ENCODE results near the gene H1-8.
"Not testable (repeated sequence)": the region's sequence is repeated elsewhere in the genome, so short reads cannot be mapped to it uniquely, and the experiment has no call there.

H1-8 gene

DNA sequence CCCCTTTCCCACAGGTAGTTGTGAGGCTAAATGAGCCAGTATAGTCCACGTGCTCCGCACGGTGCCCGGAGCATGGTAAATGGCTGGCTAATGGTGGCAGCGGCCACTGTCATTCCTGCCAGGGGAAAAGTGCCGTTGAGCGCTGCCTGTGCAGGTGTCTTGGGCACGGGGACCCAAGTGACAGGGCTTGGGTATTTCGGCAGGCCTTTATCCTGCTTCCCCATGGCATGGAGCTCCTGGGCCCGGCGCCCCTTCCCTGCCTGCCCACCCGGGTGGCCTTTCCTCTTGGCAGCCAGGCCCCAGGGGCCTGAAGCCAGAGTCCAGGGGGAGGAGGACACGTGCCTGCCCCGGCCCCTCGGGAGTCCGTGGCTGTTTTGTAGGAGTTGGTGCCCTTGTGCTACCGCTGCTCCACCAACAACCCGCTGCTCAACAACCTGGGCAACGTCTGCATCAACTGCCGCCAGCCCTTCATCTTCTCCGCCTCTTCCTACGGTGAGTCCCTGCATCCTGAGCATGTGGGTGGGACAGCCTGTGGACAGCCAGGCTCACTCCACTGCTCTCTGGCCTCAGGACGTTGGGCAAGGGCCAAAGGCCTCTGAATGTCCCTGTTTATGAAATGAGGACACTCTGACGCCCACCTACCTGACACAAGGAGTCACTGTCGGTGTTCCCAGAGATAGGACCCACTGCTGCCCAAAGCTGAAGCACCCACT, 27.7 kb upstream of the H1-8 start:
- not testable (repeated sequence) for DNase-seq

DNA sequence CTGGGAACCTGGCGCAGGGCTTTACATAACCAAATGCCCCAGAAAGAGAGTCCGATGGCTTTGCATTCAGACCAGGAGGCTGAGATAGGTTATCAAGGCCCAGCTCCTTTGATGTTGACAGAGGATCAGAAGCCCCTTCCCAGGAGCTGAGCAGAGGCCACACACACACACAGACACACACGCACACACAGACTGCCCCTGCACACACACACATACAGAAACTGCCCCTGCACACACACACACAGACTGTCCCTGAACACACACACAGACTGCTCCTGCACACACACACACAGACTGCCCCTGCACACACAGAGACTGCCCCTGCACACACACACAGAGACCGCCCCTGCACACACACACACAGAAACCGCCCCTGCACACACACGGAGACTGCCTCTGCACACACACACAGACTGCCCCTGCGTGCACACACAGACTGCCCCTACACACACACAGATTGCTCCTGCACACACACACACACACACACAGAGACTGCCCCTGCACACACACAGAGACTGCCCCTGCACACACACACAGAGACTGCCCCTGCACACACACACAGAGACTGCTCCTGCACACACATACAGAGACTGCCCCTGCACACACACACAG, 27.0 kb upstream of the H1-8 start:
- DNase-seq: not testable (repeated sequence)

DNA sequence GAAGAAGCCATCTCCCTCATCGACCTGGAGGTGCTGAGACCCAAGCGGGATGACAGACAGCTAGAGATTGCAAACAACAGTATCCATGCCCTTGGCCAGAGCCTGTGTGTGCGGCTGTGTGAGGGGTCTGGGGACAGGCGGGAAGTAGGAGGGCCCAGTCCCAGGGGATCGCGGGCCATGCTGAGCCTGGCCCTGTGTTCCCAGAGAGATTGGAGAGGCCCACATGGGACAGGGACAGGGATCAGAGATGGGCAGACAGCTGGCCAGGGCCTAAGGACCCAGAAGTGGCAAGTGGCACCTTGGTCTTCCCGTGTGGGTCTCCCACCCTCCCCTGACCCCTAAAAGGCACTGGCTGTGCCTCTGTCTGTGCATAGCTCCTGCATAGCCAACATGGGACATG, 25.5 kb upstream of the H1-8 start:
- no peak for DNase-seq

DNA sequence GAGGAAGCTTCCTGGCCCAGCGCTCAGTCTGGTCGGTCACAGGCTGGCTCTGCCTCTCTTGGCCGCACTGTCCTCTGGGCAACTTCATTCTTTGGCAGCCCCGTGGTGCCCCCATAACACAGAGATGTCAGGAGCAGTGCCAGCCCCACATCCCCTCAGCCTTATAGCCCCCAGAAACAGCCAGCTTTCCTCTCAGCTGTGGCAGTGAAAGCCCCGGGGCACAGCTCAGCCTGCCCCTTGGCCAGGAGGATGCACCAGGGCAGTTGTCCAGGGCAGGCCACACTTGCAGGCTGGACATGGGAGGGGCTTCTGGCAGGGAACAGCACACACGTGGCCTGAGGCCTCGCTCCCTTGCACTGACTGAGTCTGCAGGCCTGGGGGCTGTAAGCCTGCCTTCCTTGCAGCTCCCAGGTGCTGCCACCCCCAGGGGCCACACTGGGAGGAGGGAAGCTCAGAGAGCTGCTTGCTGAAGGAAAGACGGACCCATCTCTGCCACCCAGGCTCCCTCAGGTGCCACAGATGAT, 24.9 kb upstream of the H1-8 start:
- DNase-seq: no peak

DNA sequence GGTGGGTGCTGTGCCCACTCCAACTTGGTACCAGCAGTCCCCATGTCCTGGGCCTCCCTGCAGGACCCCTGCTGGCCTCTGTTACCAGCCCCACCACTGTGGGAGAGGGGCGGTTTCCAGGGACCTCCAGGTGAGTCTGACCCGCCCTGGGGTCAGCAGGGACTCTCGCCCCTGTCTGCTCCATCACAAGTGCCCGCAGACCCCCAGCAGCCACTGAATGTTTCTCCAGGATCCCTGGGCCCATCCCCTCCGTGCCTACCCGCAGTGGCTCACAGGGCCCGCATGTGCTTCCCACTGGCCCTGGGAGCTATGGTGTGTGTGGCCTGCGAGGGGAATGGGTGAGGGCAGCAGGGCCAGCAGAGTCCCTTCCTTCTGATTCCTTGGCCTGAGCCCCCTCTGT, 24.4 kb upstream of the H1-8 start:
- DNase-seq: no peak

DNA sequence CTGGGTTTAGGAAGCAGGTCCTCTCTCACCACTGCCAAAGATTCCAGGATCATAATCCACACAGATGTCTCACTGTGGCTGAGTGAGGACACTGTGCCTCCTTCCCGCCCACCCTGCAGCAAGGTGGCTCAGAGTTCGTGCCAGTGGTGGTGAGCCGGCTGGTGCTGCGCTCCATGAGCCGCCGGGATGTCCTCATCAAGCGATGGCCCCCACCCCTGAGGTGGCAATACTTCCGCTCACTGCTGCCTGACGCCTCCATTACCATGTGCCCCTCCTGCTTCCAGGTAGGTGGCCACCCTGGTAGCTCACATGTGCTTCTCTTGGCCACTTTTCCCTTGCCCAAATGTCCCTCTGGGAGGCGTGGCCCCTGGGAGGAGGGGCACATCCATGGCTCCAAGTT, 23.5 kb upstream of the H1-8 start:
- no peak for DNase-seq

DNA sequence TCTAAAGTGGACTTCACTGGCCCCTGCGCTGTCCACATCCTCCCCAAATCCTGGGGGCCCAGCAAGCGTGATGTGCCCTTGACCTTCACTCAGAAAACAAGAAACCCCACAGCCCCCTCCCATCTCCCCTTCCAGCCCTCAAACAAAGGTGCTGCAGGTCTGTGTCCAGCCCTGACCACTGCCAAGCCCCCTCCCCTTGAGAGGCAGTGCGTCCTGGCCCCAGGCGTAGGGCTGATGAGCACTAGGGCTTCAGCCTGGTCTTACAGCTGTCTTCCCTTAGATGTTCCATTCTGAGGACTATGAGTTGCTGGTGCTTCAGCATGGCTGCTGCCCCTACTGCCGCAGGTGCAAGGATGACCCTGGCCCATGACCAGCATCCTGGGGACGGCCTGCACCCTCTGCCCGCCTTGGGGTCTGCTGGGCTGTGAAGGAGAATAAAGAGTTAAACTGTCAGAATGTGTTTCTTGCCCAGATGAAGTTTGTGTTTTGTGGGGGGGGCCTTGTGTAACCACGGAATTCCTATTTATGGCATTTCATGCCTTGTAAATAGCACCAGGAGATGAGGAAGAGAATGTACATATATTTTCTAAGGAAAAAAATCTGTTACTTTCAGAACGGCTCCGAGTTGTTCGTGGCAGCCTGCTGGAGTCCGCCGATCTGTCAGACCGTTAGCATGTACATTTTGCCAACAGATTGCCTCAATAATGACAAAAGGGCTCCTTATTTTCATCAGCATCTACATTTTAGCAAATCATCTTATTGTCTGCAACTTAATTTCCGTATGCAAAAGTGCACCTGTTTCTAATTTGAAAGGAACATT, 22.9 kb upstream of the H1-8 start:
- DNase-seq: no peak

DNA sequence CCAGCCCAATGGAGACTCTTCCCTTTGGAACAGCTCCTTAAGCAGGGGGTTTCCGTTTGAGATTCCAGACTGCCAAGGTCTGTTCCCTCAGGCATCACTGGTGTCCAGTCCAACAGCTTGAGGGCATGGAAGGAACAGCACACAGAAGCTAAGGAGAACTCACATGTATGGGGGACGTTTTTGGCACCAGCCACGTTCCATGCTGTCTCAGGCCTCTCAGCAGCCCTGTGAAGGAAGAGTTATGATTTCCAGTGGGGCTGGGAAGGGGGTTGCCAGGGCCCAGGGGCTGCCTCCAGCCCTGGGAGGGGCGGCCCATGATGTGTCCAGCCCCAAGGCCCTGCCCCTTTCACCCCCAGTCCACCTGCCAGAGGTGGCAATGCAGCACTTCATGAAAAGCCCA, 22.0 kb upstream of the H1-8 start:
- no peak for DNase-seq

DNA sequence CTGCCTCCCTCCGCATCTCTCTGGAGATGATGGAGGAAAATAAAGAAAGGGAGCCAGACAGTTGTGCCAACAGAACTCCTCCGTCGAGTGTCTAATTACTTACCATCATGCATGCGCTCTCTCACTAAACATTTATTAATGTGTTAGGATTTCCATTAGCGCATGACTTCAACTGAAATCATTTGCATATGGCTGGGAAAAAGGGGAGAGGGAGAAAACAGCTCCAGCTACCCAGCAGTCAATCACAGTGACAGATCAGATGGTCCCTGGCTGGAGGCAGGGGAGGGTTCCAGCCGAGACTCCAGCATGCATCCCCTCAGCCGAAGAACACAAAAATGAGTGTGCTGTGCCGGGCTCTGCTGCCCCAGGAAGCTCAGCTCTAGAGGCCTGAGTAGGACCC, 21.4 kb upstream of the H1-8 start:
- DNase-seq: peak; percentile 15

DNA sequence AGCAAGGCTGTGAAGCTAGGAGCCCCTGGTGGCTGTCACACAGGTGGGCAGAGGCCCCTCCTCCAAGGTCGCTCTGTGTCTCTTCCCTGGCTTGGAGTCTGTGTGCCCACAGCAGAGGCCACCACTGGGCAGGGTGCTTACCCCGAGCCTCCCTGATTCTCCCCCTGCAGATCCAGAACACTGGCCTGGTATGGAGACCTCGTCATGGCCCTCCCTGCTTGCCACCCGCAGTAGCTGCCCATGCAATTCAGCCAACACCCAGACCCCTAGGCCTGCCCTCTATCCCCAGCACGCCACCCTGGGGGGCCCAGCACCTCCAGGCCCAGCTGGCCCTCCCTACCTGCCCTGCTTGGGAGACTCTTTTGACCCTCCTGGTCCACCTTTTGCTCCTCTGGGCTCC, 20.0 kb upstream of the H1-8 start:
- no peak for DNase-seq

DNA sequence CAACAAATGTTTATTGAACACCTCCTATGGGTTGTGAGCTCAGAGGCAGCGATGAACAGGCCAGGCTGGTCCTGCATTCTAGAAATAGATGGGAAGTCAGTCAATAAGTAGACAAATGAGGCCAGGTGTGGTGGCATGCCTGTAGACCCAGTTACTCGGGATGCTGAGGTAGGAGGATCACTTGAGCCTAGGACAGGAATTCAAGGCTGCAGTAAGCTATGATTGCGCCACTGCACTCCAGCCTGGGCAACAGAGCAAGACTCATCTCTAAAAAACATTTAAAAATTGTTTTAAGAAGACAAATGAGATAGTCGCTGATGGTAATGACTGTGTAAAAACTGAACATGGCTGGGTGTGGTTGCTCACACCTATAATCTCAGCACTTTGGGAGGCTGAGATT, 18.9 kb upstream of the H1-8 start:
- no peak for DNase-seq

DNA sequence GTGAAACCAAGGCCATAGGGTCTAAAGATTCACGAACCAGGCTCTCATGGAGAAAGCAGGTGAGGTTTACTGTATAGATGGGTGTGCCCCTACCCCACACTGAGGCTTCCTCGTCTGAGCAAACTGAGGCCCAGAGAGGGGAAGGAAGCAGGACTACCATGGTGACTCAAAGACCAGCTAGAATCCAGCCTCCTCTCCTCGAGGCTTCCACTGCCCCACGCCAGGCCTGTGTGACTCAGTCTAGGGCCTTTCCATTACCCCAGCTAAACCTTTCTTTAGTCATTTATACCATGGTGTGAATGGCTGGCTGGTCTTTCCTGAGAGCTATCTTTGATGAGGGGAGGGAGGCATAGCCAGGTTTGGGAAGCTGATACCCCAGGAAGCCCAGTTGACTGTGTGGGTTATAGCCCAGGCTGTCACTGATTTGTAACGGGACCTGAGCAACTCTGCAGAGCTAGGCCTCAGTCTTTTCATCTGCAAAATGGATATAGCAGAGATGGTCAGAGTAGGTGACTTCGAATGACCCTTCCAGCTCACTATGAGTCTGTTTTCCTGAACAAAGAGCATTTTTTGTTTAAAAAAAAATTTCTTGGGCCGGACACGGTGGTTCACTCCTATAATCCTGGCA, 17.5 kb upstream of the H1-8 start:
- no peak for DNase-seq

DNA sequence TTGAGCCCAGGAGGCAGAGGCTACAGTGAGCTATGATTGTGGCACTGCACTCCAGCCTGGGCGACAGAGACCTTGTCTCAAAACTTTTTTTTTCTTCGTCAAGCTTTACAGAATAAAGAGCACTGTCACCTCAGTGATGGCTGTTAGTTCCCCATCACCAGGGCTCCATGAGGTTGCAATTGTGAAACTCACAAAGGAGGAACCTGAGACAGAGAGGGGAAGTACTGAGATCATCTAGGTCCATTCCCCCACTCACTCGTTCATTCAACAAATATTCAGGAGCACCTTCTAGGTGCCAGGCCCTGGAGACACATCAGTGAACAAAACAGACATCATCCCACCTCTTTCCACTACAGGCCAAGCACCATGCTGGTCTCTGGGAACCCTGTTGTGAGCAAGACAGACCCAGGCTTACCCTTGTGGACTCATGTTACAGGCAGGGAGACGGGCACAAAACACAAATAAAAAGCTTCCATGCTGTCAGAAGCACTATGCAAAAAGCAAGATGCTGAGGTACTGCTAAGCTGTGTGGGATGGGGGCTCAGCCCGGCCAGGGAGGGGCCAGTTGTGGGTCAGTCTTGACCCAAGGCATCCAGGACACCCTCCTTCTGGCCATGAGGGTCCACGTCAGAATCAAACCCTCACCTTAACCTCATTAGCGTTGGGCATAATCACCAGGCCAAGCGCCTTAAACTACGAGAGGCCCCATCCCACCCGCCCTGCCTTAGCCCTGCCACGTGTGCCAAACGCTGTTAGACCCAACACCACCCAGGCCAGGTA, 16.7 kb upstream of the H1-8 start:
- no peak for DNase-seq

DNA sequence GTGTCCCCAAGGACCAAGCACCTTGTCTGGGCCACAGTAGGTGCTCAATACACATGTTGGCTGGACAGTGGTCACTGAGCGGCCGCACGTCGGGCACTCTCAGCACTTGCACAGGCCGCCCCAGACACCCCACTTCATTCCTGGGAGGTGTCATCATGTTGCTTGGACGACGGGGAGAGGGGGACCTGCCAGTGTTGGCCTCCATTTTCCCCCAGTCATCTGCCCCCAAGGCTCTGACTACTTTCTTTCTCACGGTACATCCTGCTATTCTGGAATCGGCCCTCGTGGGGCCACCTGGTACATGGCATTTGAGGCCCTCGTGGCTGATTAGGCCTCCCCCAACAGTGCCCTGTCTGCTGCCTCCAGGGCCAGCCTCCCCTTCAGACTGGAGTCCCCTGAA, 15.7 kb upstream of the H1-8 start:
- DNase-seq: no peak

DNA sequence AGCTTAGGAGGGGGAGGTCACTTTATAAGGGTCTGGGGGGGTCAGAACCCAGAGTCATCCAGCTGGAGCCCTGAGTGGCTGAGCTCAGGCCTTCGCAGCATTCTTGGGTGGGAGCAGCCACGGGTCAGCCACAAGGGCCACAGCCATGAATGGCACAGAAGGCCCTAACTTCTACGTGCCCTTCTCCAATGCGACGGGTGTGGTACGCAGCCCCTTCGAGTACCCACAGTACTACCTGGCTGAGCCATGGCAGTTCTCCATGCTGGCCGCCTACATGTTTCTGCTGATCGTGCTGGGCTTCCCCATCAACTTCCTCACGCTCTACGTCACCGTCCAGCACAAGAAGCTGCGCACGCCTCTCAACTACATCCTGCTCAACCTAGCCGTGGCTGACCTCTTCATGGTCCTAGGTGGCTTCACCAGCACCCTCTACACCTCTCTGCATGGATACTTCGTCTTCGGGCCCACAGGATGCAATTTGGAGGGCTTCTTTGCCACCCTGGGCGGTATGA, 14.3 kb upstream of the H1-8 start, which contains the start of gene RHO:
Gene RHO (plus strand): TSS at position 51 of the 512 bp plus-strand sequence. CDS start 95 bp downstream, at position 146.
- no peak for DNase-seq

DNA sequence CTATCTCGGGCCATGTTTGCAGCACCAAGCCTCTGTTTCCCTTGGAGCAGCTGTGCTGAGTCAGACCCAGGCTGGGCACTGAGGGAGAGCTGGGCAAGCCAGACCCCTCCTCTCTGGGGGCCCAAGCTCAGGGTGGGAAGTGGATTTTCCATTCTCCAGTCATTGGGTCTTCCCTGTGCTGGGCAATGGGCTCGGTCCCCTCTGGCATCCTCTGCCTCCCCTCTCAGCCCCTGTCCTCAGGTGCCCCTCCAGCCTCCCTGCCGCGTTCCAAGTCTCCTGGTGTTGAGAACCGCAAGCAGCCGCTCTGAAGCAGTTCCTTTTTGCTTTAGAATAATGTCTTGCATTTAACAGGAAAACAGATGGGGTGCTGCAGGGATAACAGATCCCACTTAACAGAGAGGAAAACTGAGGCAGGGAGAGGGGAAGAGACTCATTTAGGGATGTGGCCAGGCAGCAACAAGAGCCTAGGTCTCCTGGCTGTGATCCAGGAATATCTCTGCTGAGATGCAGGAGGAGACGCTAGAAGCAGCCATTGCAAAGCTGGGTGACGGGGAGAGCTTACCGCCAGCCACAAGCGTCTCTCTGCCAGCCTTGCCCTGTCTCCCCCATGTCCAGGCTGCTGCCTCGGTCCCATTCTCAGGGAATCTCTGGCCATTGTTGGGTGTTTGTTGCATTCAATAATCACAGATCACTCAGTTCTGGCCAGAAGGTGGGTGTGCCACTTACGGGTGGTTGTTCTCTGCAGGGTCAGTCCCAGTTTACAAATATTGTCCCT, 13.4 kb upstream of the H1-8 start:
- no peak for DNase-seq

DNA sequence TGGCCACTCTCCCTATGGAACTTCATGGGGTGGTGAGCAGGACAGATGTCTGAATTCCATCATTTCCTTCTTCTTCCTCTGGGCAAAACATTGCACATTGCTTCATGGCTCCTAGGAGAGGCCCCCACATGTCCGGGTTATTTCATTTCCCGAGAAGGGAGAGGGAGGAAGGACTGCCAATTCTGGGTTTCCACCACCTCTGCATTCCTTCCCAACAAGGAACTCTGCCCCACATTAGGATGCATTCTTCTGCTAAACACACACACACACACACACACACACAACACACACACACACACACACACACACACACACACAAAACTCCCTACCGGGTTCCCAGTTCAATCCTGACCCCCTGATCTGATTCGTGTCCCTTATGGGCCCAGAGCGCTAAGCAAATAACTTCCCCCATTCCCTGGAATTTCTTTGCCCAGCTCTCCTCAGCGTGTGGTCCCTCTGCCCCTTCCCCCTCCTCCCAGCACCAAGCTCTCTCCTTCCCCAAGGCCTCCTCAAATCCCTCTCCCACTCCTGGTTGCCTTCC, 12.7 kb upstream of the H1-8 start:
- DNase-seq: no peak

DNA sequence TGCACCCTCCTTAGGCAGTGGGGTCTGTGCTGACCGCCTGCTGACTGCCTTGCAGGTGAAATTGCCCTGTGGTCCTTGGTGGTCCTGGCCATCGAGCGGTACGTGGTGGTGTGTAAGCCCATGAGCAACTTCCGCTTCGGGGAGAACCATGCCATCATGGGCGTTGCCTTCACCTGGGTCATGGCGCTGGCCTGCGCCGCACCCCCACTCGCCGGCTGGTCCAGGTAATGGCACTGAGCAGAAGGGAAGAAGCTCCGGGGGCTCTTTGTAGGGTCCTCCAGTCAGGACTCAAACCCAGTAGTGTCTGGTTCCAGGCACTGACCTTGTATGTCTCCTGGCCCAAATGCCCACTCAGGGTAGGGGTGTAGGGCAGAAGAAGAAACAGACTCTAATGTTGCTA, 12.2 kb upstream of the H1-8 start:
- no peak for DNase-seq

DNA sequence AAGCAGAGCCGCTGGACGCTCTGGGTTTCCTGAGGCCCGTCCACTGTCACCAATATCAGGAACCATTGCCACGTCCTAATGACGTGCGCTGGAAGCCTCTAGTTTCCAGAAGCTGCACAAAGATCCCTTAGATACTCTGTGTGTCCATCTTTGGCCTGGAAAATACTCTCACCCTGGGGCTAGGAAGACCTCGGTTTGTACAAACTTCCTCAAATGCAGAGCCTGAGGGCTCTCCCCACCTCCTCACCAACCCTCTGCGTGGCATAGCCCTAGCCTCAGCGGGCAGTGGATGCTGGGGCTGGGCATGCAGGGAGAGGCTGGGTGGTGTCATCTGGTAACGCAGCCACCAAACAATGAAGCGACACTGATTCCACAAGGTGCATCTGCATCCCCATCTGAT, 11.3 kb upstream of the H1-8 start:
- DNase-seq: no peak

DNA sequence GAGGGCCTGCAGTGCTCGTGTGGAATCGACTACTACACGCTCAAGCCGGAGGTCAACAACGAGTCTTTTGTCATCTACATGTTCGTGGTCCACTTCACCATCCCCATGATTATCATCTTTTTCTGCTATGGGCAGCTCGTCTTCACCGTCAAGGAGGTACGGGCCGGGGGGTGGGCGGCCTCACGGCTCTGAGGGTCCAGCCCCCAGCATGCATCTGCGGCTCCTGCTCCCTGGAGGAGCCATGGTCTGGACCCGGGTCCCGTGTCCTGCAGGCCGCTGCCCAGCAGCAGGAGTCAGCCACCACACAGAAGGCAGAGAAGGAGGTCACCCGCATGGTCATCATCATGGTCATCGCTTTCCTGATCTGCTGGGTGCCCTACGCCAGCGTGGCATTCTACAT, 10.7 kb upstream of the H1-8 start:
- DNase-seq: no peak

DNA sequence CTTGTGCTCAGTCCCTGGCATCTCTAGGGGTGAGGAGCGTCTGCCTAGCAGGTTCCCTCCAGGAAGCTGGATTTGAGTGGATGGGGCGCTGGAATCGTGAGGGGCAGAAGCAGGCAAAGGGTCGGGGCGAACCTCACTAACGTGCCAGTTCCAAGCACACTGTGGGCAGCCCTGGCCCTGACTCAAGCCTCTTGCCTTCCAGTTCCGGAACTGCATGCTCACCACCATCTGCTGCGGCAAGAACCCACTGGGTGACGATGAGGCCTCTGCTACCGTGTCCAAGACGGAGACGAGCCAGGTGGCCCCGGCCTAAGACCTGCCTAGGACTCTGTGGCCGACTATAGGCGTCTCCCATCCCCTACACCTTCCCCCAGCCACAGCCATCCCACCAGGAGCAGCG, 9.6 kb upstream of the H1-8 start:
- no peak for DNase-seq
